Neural cell (in vitro differentiated cells): Measurements from ENCODE around the gene C20orf141. TPM values are rescaled to one million over a fixed set of nuclear protein-coding genes. Genes with fewer than 3 reads are reported as not detected.

Experiments
- H2AFZ ChIP-seq: fragments of 200-600, 300-800 bp; sonication (generic), shearing (Covaris generic); 2 replicates; pipeline ENCODE4 v1.6.0; 2014; ENCODE audit warnings: low read depth, mild to moderate bottlenecking, antibody characterized with exemption, low read length, moderate library complexity
- H3F3A ChIP-seq: fragments of 200-600 bp; shearing (Covaris generic); 2 replicates; pipeline ENCODE4 v1.6.1; 2016; ENCODE audit warnings: mild to moderate bottlenecking, moderate library complexity, mixed read lengths, antibody characterized with exemption, low read length; ENCODE audit not compliant: insufficient read depth, poor library complexity, severe bottlenecking
- H3K27ac ChIP-seq: fragments of 200-600, 300-800 bp; sonication (generic), shearing (Covaris generic); 2 replicates; pipeline ENCODE4 v1.5.1; 2014; ENCODE audit warnings: mild to moderate bottlenecking, low read length, moderate library complexity
- H3K27me3 ChIP-seq: fragments of 300-800, 200-600 bp; sonication (generic), shearing (Covaris generic); 2 replicates; pipeline ENCODE4 v1.6.0; 2014; ENCODE audit warnings: mild to moderate bottlenecking, low read depth, low read length, moderate library complexity; ENCODE audit not compliant: insufficient read depth
- H3K36me3 ChIP-seq: fragments of 300-800, 200-600 bp; sonication (generic), shearing (Covaris generic); 2 replicates; pipeline ENCODE4 v1.5.1; 2014; ENCODE audit warnings: mild to moderate bottlenecking, antibody characterized with exemption, low read length, moderate library complexity; ENCODE audit not compliant: insufficient read depth
- H3K4me2 ChIP-seq: fragments of 300-800, 200-600 bp; sonication (generic), shearing (Covaris generic); 2 replicates; pipeline ENCODE4 v1.6.0; 2014; ENCODE audit warnings: mild to moderate bottlenecking, low read length
- H3K4me3 ChIP-seq: fragments of 300-800, 200-600 bp; sonication (generic), shearing (Covaris generic); 2 replicates; pipeline ENCODE4 v1.5.1; 2014; ENCODE audit warnings: mild to moderate bottlenecking, low read length, moderate library complexity
- H3K79me2 ChIP-seq: fragments of 200-600 bp; shearing (Covaris generic); replicated peaks from 2 replicates; pipeline ENCODE4 v1.6.0; 2014; ENCODE audit warnings: mild to moderate bottlenecking, low read length, moderate library complexity; ENCODE audit not compliant: insufficient read depth
- H3K9ac ChIP-seq: fragments of 300-800, 200-600 bp; sonication (generic), shearing (Covaris generic); 2 replicates; pipeline ENCODE4 v1.6.1; 2016; ENCODE audit warnings: mild to moderate bottlenecking, low read length, mixed read lengths
- H3K9me2 ChIP-seq: fragments of 200-600 bp; shearing (Covaris generic); 2 replicates; pipeline ENCODE4 v1.6.1; 2016; ENCODE audit warnings: mild to moderate bottlenecking, low read length, mixed read lengths; ENCODE audit not compliant: insufficient read depth
- H3K9me3 ChIP-seq: fragments of 200-600, 300-800 bp; sonication (generic), shearing (Covaris generic); 2 replicates; pipeline ENCODE4 v1.6.1; 2016; ENCODE audit warnings: mild to moderate bottlenecking, mixed run types, low read length, moderate library complexity, mixed read lengths
- H4K20me1 ChIP-seq: fragments of 200-600 bp; shearing (Covaris generic); 2 replicates; pipeline ENCODE4 v1.6.1; 2016; ENCODE audit warnings: mild to moderate bottlenecking, mixed run types; ENCODE audit not compliant: insufficient read depth
- CTCF ChIP-seq: fragments of 450-650 bp; IDR thresholded peaks from 2 replicates; pipeline ENCODE4 v1.5.1; 2014; ENCODE audit warnings: antibody characterized with exemption, mild to moderate bottlenecking, moderate library complexity; ENCODE audit not compliant: poor library complexity, severe bottlenecking
- EP300 ChIP-seq: fragments of 450-650 bp; conservative IDR thresholded peaks from 2 replicates; pipeline ENCODE4 v1.6.1; 2014; ENCODE audit warnings: antibody characterized with exemption, mild to moderate bottlenecking, moderate library complexity; ENCODE audit not compliant: poor library complexity, severe bottlenecking
- EZH2 ChIP-seq: fragments of 200-600, 300-800 bp; shearing (Covaris generic), sonication (generic); IDR thresholded peaks from 2 replicates; pipeline ENCODE4 v1.6.1; 2014; ENCODE audit warnings: antibody characterized with exemption, low read length, borderline replicate concordance, mild to moderate bottlenecking; ENCODE audit not compliant: insufficient read depth, poor library complexity, severe bottlenecking
- POLR2AphosphoS5 ChIP-seq: IDR thresholded peaks from 2 replicates; pipeline ENCODE4 v1.6.1; 2012
- RAD21 ChIP-seq: fragments of 450-650 bp; conservative IDR thresholded peaks from 2 replicates; pipeline ENCODE4 v1.6.1; 2014; ENCODE audit warnings: antibody characterized with exemption, mild to moderate bottlenecking, moderate library complexity
- REST ChIP-seq: IDR thresholded peaks from 2 replicates; pipeline ENCODE4 v1.6.1; 2012; ENCODE audit warnings: borderline replicate concordance
- SMC3 ChIP-seq: fragments of 450-650 bp; conservative IDR thresholded peaks from 2 replicates; pipeline ENCODE4 v1.6.1; 2014; ENCODE audit warnings: antibody characterized with exemption, mild to moderate bottlenecking, moderate library complexity; ENCODE audit not compliant: poor library complexity
- polyA plus RNA-seq: library from polyadenylated mRNA; depleted of rRNA; stranded (reverse); fragments of >200 nt; gene quantifications from 2 replicates; pipeline ENCODE4 v1.2.3, GENCODE V29; 2014

Gene C20orf141
- polyA plus RNA-seq, 1 donor from 2014 or later = not detected

- Histone ChIP-seq H4K20me1 (no peaks in the 10 kb centered on the region), H3K9me2 (no peaks in the 10 kb centered on the region), H3K4me2 (no peak overlapping the region), H3K4me3 (no peak overlapping the region), H2AFZ (no peak overlapping the region), H3F3A (no peaks in the 10 kb centered on the region), H3K79me2 (no peaks in the 10 kb centered on the region), H3K9ac (no peak overlapping the region), H3K27ac (no peak overlapping the region), H3K36me3 (no peaks in the 10 kb centered on the region), H3K27me3 (no peaks in the 10 kb centered on the region), H3K9me3 (no peaks in the 10 kb centered on the region)
- no peak for TF ChIP-seq EZH2
- TF ChIP-seq SMC3 = no peak
- no peak for TF ChIP-seq CTCF
- TF ChIP-seq POLR2AphosphoS5 = no peak
- TF ChIP-seq REST = no peak
Measured at GRCh38 chr20:2835331-2835796, 20.6 kb downstream of the C20orf141 start.

DNA sequence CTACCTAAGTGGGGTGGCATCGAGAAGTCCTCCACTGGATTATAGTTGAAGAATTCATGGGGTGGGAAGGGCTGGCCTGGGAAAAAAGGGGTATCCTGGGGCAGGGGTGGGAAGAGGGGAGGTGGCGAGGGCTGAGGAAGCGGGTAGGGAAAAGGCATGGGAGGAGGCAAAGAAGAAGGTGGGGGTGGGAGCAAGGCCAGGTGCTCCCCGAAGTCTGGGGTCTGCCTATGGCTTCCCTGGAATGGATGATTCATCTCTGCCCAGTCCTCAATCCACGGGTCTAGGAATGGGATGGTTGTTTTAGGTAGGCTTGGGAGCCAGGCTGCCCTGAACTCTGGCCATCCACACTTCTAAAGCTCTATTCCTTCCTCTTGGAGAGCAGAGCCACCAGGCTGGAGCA is 21.2 kb downstream of the C20orf141 start:
- Histone ChIP-seq H4K20me1 (no peaks in the 10 kb centered on the region), H3K9me2 (no peaks in the 10 kb centered on the region), H3K4me2 (no peak overlapping the region), H3F3A (no peaks in the 10 kb centered on the region), H3K27ac (no peak overlapping the region), H2AFZ (no peak overlapping the region), H3K79me2 (no peaks in the 10 kb centered on the region), H3K27me3 (no peaks in the 10 kb centered on the region), H3K36me3 (no peaks in the 10 kb centered on the region), H3K4me3 (no peak overlapping the region), H3K9ac (no peak overlapping the region), H3K9me3 (no peaks in the 10 kb centered on the region)
- TF ChIP-seq SMC3 (no peak), REST (no peak), EP300 (no peak), RAD21 (no peak), POLR2AphosphoS5 (no peak)
